ENCODE results near the gene C1QTNF12. TPM values are rescaled to one million over a fixed set of nuclear protein-coding genes. Genes with fewer than 3 reads are reported as not detected.
"Not testable (repeated sequence)": the region's sequence is repeated elsewhere in the genome, so short reads cannot be mapped to it uniquely, and the experiment has no call there.

Gene C1QTNF12
- total and polyA plus RNA-seq, 5 donors from 2014 or later: 0.39 to 6.2 TPM; not detected in 3

- no peaks in the 10 kb centered on the region for H3K9me3 ChIP-seq (ENCODE audit: control insufficient read depth in 2 of 2, low read length in 2 of 2)
- H3K4me3 Mint-ChIP-seq: no peak overlapping the region
- H3K27me3 Mint-ChIP-seq: no peaks in the 10 kb centered on the region
- no peak overlapping the region for H3K27ac ChIP-seq (ENCODE audit: insufficient read depth, low read length, poor library complexity, severe bottlenecking)
- ATAC-seq (ENCODE audit: low read depth in 2 of 2) (no peak), DNase-seq (no peak)
- no peaks in the 10 kb centered on the region for H3K9me3 Mint-ChIP-seq
- peaks cover 10% of the 10 kb centered on the region for H3K36me3 Mint-ChIP-seq
- no peak overlapping the region for H3K27ac Mint-ChIP-seq
- H3K36me3 ChIP-seq (ENCODE audit: control insufficient read depth, insufficient read depth, low read length): peaks cover 25% of the 10 kb centered on the region
- peaks cover 16% of the 10 kb centered on the region for H3K4me1 ChIP-seq (ENCODE audit: control insufficient read depth, insufficient read depth, low read length, poor library complexity, severe bottlenecking)
- peaks cover 0 to 20% (median 9%) of the 10 kb centered on the region in 4 donors for H3K4me1 Mint-ChIP-seq
- H3K4me3 ChIP-seq (ENCODE audit: low read depth, low read length): no peak overlapping the region
- H3K27me3 ChIP-seq (ENCODE audit: control insufficient read depth, insufficient read depth, low read length): no peaks in the 10 kb centered on the region
Observed at GRCh38 chr1:1254667-1254998, 8.1 kb upstream of the C1QTNF12 start.

DNA sequence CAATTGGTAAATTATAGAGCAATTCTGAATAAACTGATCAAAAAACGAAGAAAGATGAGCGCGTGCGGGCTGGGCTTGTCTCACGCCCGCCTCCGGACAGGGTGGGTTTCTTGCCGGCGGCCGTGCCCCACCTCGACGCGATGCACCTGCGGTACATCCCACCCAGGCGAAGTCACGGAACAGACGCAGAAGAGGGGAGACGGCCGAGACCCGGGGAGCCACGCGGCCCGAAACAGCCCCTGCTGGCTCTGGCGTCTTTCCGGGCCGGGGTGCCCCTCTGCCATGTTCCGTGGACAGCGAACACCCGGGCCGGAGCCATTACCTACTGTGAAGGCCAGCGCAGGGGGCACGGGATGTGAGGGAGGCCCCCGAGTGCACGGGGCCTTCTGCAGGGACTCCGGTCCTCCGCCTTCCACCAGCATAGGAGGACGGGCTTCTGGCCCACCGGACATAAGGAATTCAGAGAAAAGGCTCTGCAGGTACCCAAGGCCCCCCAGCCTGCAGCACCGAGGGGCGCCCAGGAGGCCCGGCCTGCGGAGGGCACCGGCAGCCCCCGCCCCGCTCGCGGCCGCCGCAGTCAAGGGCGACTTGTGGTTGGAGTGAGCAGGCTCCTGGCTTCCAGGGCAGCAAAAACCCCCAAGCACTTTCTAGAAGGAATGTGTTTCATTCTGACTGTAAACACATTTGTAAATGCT, 7.6 kb upstream of the C1QTNF12 start:
- Histone ChIP-seq H3K4me1 (ENCODE audit: control insufficient read depth, insufficient read depth, low read length, poor library complexity, severe bottlenecking) (peaks cover 16% of the 10 kb centered on the region), H3K9me3 (ENCODE audit: control insufficient read depth in 2 of 2, low read length in 2 of 2) (no peaks in the 10 kb centered on the region), H3K27me3 (ENCODE audit: control insufficient read depth, insufficient read depth, low read length) (no peaks in the 10 kb centered on the region), H3K27ac (ENCODE audit: insufficient read depth, low read length, poor library complexity, severe bottlenecking) (no peak overlapping the region), H3K36me3 (ENCODE audit: control insufficient read depth, insufficient read depth, low read length) (peaks cover 23% of the 10 kb centered on the region), H3K4me3 (ENCODE audit: low read depth, low read length) (no peak overlapping the region)
- DNase-seq: no peak
- Mint-ChIP-seq H3K4me3 (no peak overlapping the region), H3K4me1 (peaks cover 0 to 22% (median 9%) of the 10 kb centered on the region in 4 donors), H3K9me3 (no peaks in the 10 kb centered on the region), H3K36me3 (peaks cover 10% of the 10 kb centered on the region), H3K27ac (no peak overlapping the region), H3K27me3 (no peaks in the 10 kb centered on the region)
- ATAC-seq (ENCODE audit: low read depth in 2 of 2): no peak

DNA sequence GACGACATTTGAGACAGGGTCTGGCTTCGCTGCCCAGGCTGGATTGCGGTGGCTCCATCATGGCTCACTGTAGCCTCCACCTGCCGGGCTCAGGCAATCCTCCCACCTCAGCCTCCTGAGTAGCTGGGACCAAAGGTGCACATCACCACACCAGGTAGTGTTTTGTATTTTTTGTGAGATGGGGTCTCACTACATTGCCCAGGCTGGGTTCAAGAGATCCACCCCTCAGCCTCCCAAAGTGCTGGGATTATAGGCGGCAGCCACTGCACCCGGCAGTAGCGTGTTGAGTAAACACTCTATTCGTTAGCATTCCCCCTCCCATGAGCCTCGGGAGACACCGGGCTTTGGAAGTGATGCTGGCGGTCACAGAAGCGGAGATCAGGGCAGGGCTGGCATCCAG, 6.8 kb upstream of the C1QTNF12 start:
- H3K36me3 Mint-ChIP-seq: peaks cover 10% of the 10 kb centered on the region
- H3K4me3 Mint-ChIP-seq: no peak overlapping the region
- Histone ChIP-seq H3K27me3 (ENCODE audit: control insufficient read depth, insufficient read depth, low read length) (no peaks in the 10 kb centered on the region), H3K4me1 (ENCODE audit: control insufficient read depth, insufficient read depth, low read length, poor library complexity, severe bottlenecking) (peaks cover 16% of the 10 kb centered on the region), H3K36me3 (ENCODE audit: control insufficient read depth, insufficient read depth, low read length) (peaks cover 19% of the 10 kb centered on the region), H3K27ac (ENCODE audit: insufficient read depth, low read length, poor library complexity, severe bottlenecking) (no peak overlapping the region), H3K4me3 (ENCODE audit: low read depth, low read length) (no peak overlapping the region), H3K9me3 (ENCODE audit: control insufficient read depth in 2 of 2, low read length in 2 of 2) (no peaks in the 10 kb centered on the region)
- H3K27ac Mint-ChIP-seq: no peak overlapping the region
- peaks cover 0 to 22% (median 9%) of the 10 kb centered on the region in 4 donors for H3K4me1 Mint-ChIP-seq
- H3K27me3 Mint-ChIP-seq: no peaks in the 10 kb centered on the region
- no peaks in the 10 kb centered on the region for H3K9me3 Mint-ChIP-seq
- DNase-seq: no peak
- ATAC-seq (ENCODE audit: low read depth in 2 of 2): no peak

DNA sequence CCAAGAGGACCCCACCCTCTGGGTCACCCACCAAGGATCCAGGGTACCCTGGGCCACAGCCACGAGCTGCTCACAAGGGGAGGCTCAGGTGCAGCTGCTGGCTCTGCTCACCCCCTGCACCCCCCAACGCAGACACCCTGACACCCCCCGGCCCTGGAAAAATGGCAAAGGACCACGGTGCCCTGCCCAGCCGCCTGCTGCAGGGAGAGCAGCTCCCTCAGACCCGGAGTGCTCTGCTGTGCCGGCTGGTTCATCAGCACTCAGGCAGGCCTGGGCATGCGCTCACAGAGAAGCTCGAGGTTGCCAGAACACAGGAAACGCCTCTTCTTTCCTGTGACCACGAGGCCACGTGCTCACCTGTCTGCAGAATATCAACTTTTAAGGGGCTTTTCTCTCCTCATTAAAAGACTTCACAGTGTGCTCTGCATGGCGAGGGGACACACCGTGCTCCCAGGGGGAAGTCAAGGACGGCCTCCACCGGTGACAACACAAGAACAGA, 4.3 kb upstream of the C1QTNF12 start:
- DNase-seq: peak; percentile 61 to 88 (median 72)
- peaks cover 12% of the 10 kb centered on the region for H3K36me3 ChIP-seq (ENCODE audit: control insufficient read depth, insufficient read depth, low read length)
- H3K9me3 ChIP-seq (ENCODE audit: control insufficient read depth in 2 of 2, low read length in 2 of 2): no peaks in the 10 kb centered on the region
- peak overlapping the region in 2 of 3 donors; percentile 66 to 85 for H3K27ac Mint-ChIP-seq
- H3K4me1 ChIP-seq (ENCODE audit: control insufficient read depth, insufficient read depth, low read length, poor library complexity, severe bottlenecking): peaks cover 19% of the 10 kb centered on the region
- peaks cover 0 to 22% (median 6%) of the 10 kb centered on the region in 4 donors for H3K4me1 Mint-ChIP-seq
- H3K27ac ChIP-seq (ENCODE audit: insufficient read depth, low read length, poor library complexity, severe bottlenecking): peak overlapping the region; percentile 73
- H3K4me3 ChIP-seq (ENCODE audit: low read depth, low read length): no peak overlapping the region
- H3K4me3 Mint-ChIP-seq: peak overlapping the region in 3 of 4 donors; percentile 40 to 73 (median 64)
- H3K9me3 Mint-ChIP-seq: no peaks in the 10 kb centered on the region
- H3K27me3 ChIP-seq (ENCODE audit: control insufficient read depth, insufficient read depth, low read length): no peaks in the 10 kb centered on the region
- peak; percentile 83 to 88 for ATAC-seq (ENCODE audit: low read depth in 2 of 2)
- peaks cover 4% of the 10 kb centered on the region for H3K27me3 Mint-ChIP-seq
- H3K36me3 Mint-ChIP-seq: peaks cover 5% of the 10 kb centered on the region

DNA sequence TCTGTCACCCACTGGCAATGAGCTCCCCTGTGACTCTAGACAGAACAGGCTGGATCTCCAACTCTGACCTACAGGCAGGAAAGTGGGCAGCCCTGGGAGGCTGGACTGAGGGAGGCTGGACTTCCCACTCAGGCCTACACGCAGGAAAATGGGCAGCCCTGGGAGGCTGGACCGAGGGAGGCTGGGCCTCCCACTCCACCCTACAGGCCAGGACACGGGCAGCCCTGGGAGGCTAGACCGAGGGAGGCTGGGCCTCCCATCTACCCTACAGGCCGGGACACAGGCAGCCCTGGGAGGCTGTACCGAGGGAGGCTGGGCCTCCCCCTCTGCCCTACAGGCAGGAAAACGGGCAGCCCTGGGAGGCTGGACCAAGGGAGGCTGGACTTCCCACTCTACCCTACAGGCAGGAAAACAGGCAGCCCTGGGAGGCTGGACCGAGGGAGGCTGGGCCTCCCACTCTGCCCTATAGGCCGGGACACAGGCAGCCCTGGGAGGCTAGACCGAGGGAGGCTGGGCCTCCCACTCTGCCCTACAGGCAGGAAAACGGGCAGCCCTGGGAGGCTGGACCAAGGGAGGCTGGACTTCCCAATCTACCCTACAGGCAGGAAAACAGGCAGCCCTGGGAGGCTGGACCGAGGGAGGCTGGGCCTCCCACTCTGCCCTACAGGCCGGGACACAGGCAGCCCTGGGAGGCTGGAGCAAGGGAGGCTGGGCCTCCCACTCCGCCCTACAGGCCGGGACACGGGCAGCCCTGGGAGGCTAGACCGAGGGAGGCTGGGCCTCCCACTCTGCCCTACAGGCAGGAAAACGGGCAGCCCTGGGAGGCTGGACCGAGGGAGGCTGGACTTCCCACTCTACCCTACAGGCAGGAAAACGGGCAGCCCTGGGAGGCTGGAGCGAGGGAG, 1.7 kb upstream of the C1QTNF12 start:
- not testable (repeated sequence) for H3K9me3 ChIP-seq (ENCODE audit: control insufficient read depth in 2 of 2, low read length in 2 of 2); H3K27me3 Mint-ChIP-seq; H3K9me3 Mint-ChIP-seq; DNase-seq; H3K36me3 ChIP-seq (ENCODE audit: control insufficient read depth, insufficient read depth, low read length); H3K27ac ChIP-seq (ENCODE audit: insufficient read depth, low read length, poor library complexity, severe bottlenecking); H3K27me3 ChIP-seq (ENCODE audit: control insufficient read depth, insufficient read depth, low read length); H3K36me3 Mint-ChIP-seq; ATAC-seq (ENCODE audit: low read depth in 2 of 2); H3K4me3 ChIP-seq (ENCODE audit: low read depth, low read length); H3K4me3 Mint-ChIP-seq
- H3K4me1 ChIP-seq (ENCODE audit: control insufficient read depth, insufficient read depth, low read length, poor library complexity, severe bottlenecking): peaks cover 19% of the 10 kb centered on the region
- H3K27ac Mint-ChIP-seq: peak overlapping the region in 1 of 3 donors; percentile 5
- peaks cover 0 to 22% (median 6%) of the 10 kb centered on the region in 4 donors for H3K4me1 Mint-ChIP-seq

GRCh38 chr1:1247341-1247913, 905 bp upstream of the C1QTNF12 start:
- no peak for DNase-seq

DNA sequence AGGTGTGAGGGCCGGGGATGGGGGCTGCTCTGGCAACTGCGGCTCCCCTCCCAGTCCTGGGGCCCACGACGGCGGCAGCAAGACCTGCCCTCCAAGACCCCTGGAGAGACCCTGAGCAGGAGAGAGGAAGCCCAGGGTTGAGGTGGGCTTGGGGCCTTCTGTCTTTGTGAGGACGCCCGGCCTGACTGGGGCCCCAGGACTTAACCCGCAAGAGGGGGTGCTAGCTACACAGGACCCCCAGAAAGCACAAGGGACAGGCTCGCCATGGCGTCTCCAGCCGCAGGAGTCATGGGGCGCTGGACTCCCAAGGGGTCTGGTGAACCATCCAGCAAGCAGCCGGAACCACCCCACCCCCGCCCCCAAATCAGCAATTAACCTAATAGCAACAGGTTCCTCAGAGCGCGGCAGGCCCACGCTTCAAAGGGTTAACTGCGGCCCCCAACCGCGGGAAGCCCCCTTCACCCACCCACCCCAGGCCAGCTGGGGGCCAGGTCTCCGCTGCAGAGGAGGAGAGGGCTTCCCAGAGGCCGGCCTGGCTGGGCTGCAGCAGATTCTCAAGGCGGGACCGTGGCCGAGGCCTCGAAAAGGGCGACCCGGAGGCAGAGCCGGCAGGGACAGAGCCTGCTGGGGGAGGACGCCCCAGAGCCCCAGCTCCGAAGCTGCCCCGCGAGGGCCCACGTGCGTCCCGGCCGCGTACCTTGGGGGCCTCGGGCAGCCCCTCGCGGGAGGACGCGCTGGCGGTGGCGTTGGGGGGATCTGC, 525 bp downstream of the C1QTNF12 start:
- Mint-ChIP-seq H3K9me3 (no peaks in the 10 kb centered on the region), H3K36me3 (no peaks in the 10 kb centered on the region), H3K27ac (no peak overlapping the region), H3K4me1 (peaks cover 0 to 12% (median 4%) of the 10 kb centered on the region in 4 donors), H3K4me3 (no peak overlapping the region), H3K27me3 (peaks cover 4% of the 10 kb centered on the region)
- H3K27me3 ChIP-seq (ENCODE audit: control insufficient read depth, insufficient read depth, low read length): no peaks in the 10 kb centered on the region
- H3K4me3 ChIP-seq (ENCODE audit: low read depth, low read length): no peak overlapping the region
- H3K4me1 ChIP-seq (ENCODE audit: control insufficient read depth, insufficient read depth, low read length, poor library complexity, severe bottlenecking): peaks cover 14% of the 10 kb centered on the region
- H3K36me3 ChIP-seq (ENCODE audit: control insufficient read depth, insufficient read depth, low read length): no peaks in the 10 kb centered on the region
- ATAC-seq (ENCODE audit: low read depth in 2 of 2) (no peak), DNase-seq (no peak)
- H3K27ac ChIP-seq (ENCODE audit: insufficient read depth, low read length, poor library complexity, severe bottlenecking): no peak overlapping the region
- no peaks in the 10 kb centered on the region for H3K9me3 ChIP-seq (ENCODE audit: control insufficient read depth in 2 of 2, low read length in 2 of 2)

More at GRCh38 chr1:1247341-1247913, 905 bp upstream of the C1QTNF12 start:
- no peak overlapping the region for H3K27ac ChIP-seq (ENCODE audit: insufficient read depth, low read length, poor library complexity, severe bottlenecking)
- no peaks in the 10 kb centered on the region for H3K36me3 Mint-ChIP-seq
- no peaks in the 10 kb centered on the region for H3K9me3 ChIP-seq (ENCODE audit: control insufficient read depth in 2 of 2, low read length in 2 of 2)
- no peak overlapping the region for H3K4me3 ChIP-seq (ENCODE audit: low read depth, low read length)
- peaks cover 4% of the 10 kb centered on the region for H3K27me3 Mint-ChIP-seq
- peaks cover 19% of the 10 kb centered on the region for H3K4me1 ChIP-seq (ENCODE audit: control insufficient read depth, insufficient read depth, low read length, poor library complexity, severe bottlenecking)
- H3K27me3 ChIP-seq (ENCODE audit: control insufficient read depth, insufficient read depth, low read length): no peaks in the 10 kb centered on the region
- no peaks in the 10 kb centered on the region for H3K36me3 ChIP-seq (ENCODE audit: control insufficient read depth, insufficient read depth, low read length)
- H3K4me3 Mint-ChIP-seq: no peak overlapping the region
- no peak for ATAC-seq (ENCODE audit: low read depth in 2 of 2)
- peaks cover 0 to 17% (median 6%) of the 10 kb centered on the region in 4 donors for H3K4me1 Mint-ChIP-seq
- no peak overlapping the region for H3K27ac Mint-ChIP-seq
- no peaks in the 10 kb centered on the region for H3K9me3 Mint-ChIP-seq
